C4-2B (cell line): ENCODE results near the gene ZBTB12.
"Not testable (repeated sequence)": the region's sequence is repeated elsewhere in the genome, so short reads cannot be mapped to it uniquely, and the experiment has no call there.

Experiments used
- ZFX ChIP-seq: fragments of 450-650 bp; IDR thresholded peaks from 2 replicates; pipeline ENCODE4 v1.6.1; 2017
- TF ChIP-seq, protein P1 (sequence below): fragments of 450-650 bp; conservative IDR thresholded peaks from 2 replicates; pipeline ENCODE4 v1.5.1; 2017; ENCODE audit warnings: mild to moderate bottlenecking

DNA sequence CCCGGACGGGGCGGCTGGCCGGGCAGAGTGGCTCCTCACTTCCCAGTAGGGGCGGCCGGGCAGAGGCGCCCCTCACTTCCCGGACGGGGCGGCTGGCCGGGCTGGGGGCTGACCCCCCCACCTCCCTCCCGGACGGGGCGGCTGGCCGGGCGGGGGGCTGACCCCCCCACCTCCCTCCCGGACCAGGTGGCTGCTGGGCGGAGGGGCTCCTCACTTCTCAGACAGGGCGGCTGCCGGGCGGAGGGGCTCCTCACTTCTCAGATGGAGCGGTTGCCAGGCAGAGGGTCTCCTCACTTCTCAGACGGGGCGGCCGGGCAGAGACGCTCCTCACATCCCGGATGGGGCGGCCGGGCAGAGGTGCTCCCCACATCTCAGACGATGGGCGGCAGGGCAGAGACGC is 30.3 kb upstream of the ZBTB12 start:
- TF ChIP-seq, protein P1, sequence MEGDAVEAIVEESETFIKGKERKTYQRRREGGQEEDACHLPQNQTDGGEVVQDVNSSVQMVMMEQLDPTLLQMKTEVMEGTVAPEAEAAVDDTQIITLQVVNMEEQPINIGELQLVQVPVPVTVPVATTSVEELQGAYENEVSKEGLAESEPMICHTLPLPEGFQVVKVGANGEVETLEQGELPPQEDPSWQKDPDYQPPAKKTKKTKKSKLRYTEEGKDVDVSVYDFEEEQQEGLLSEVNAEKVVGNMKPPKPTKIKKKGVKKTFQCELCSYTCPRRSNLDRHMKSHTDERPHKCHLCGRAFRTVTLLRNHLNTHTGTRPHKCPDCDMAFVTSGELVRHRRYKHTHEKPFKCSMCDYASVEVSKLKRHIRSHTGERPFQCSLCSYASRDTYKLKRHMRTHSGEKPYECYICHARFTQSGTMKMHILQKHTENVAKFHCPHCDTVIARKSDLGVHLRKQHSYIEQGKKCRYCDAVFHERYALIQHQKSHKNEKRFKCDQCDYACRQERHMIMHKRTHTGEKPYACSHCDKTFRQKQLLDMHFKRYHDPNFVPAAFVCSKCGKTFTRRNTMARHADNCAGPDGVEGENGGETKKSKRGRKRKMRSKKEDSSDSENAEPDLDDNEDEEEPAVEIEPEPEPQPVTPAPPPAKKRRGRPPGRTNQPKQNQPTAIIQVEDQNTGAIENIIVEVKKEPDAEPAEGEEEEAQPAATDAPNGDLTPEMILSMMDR = not testable (repeated sequence)
- TF ChIP-seq ZFX = not testable (repeated sequence)
